ENCODE measurements around the gene IL19. TPM values are rescaled to one million over a fixed set of nuclear protein-coding genes. Genes with fewer than 3 reads are reported as not detected.
"Not testable (repeated sequence)": the region's sequence is repeated elsewhere in the genome, so short reads cannot be mapped to it uniquely, and the experiment has no call there.

The IL19 gene
- total and polyA plus RNA-seq, 2 donors from 2014 or later = 0.41 to 3.6 TPM

DNA sequence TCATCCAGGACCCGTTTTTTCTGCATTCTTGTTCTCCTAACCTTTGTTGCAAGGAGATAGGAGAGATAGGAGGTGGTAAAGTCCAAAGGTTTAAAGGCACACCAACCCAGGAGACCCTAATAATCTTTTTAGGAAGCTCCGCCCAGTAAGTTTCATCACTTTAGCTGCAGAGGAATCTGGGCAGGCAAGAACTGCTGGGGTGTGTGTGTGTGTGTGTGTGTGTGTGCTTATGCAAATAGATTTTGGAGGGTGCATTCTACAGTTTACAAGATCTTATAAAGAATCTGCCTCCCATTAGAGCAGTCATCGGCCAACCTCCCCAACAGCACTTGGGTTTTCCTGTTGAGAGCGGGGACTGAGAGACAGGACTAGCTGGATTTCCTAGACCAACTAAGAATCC is 5.7 kb downstream of the IL19 start:
- FAIRE-seq = no peak
- intact Hi-C loops (cut with DNase I) = no loop called here
- H3K9ac ChIP-seq (ENCODE audit: low read length in 3 of 3) = no peak overlapping the region

DNA sequence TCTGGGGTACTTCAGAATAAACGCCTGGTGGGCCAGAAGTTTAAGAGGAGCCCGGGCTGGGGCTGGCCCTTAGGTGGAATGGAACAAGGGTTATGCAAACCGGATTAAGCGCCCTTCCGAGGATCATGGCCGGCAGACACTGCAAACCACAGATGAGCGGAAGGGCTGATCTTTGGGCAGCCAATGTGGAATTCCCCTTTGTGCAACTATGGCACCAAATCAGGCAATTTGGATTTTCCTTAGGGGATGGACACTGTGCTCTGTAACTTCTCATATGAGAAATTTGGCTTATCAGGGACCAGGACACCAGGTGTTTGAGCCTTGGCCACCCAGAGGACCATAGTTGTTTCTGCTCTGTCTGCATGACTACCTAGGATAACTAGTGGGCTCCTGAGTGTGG is 7.5 kb downstream of the IL19 start:
- FAIRE-seq (no peak), DNase-seq (no peak)
- Histone ChIP-seq H3K9me3 (ENCODE audit: control insufficient read depth in 2 of 3, insufficient read depth in 1 of 3, low read length in 3 of 3) (no peaks in the 10 kb centered on the region), H3K27ac (ENCODE audit: low read depth in 2 of 2, low read length in 2 of 2) (no peak overlapping the region), H3K27me3 (ENCODE audit: control insufficient read depth, insufficient read depth, low read length) (no peaks in the 10 kb centered on the region), H3K4me1 (ENCODE audit: control insufficient read depth in 2 of 3, insufficient read depth in 2 of 3, low read depth in 1 of 3, low read length in 3 of 3) (peaks cover 0 to 2% (median 0%) of the 10 kb centered on the region in 3 donors), H3K9ac (ENCODE audit: low read length in 3 of 3) (no peak overlapping the region), H3K4me3 (ENCODE audit: low read length in 3 of 3) (no peak overlapping the region), H3K36me3 (ENCODE audit: control insufficient read depth in 2 of 3, insufficient read depth in 3 of 3, low read length in 3 of 3) (no peaks in the 10 kb centered on the region)
- TF ChIP-seq, protein P1, sequence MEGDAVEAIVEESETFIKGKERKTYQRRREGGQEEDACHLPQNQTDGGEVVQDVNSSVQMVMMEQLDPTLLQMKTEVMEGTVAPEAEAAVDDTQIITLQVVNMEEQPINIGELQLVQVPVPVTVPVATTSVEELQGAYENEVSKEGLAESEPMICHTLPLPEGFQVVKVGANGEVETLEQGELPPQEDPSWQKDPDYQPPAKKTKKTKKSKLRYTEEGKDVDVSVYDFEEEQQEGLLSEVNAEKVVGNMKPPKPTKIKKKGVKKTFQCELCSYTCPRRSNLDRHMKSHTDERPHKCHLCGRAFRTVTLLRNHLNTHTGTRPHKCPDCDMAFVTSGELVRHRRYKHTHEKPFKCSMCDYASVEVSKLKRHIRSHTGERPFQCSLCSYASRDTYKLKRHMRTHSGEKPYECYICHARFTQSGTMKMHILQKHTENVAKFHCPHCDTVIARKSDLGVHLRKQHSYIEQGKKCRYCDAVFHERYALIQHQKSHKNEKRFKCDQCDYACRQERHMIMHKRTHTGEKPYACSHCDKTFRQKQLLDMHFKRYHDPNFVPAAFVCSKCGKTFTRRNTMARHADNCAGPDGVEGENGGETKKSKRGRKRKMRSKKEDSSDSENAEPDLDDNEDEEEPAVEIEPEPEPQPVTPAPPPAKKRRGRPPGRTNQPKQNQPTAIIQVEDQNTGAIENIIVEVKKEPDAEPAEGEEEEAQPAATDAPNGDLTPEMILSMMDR (IDR thresholded peaks at IDR 0.05; ENCODE audit: borderline replicate concordance, extremely low read depth, insufficient read depth) = no peak
- intact Hi-C loops (cut with DNase I) = no loop called here

More for the DNA sequence above, 5.7 kb downstream of the IL19 start:
- H3K9me3 ChIP-seq (ENCODE audit: control insufficient read depth in 2 of 3, insufficient read depth in 1 of 3, low read length in 3 of 3) = no peaks in the 10 kb centered on the region
- H3K27me3 ChIP-seq (ENCODE audit: control insufficient read depth, insufficient read depth, low read length) = no peaks in the 10 kb centered on the region
- no peak for DNase-seq
- peaks cover 0 to 2% (median 0%) of the 10 kb centered on the region in 3 donors for H3K4me1 ChIP-seq (ENCODE audit: control insufficient read depth in 2 of 3, insufficient read depth in 2 of 3, low read depth in 1 of 3, low read length in 3 of 3)
- H3K36me3 ChIP-seq (ENCODE audit: control insufficient read depth in 2 of 3, insufficient read depth in 3 of 3, low read length in 3 of 3) = no peaks in the 10 kb centered on the region
- TF ChIP-seq, protein P1 (IDR thresholded peaks at IDR 0.05; ENCODE audit: borderline replicate concordance, extremely low read depth, insufficient read depth) = no peak
- H3K4me3 ChIP-seq (ENCODE audit: low read length in 3 of 3) = no peak overlapping the region
- H3K27ac ChIP-seq (ENCODE audit: low read depth in 2 of 2, low read length in 2 of 2) = no peak overlapping the region

DNA sequence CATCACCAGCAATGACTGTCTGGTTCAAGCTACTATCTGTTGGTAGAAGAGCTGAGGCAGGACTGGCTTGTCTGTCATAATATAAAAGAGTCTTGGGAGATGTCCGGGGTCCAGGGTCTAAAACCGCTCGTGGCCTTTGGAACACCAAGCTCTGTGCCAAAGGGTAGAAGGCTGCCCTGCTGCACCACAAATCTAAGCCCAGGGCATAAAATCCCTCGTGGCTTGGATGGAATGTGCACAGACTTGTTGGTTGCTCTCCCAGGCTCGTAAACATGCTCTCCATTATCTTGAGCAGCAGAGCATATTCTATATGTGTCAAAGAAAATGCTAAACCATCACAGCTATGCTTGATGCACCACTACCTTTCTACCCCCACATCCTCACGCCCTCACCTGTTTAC is 8.3 kb downstream of the IL19 start:
- H3K27ac ChIP-seq (ENCODE audit: low read depth in 2 of 2, low read length in 2 of 2); H3K4me1 ChIP-seq (ENCODE audit: control insufficient read depth in 2 of 3, insufficient read depth in 2 of 3, low read depth in 1 of 3, low read length in 3 of 3); H3K4me3 ChIP-seq (ENCODE audit: low read length in 3 of 3); H3K9me3 ChIP-seq (ENCODE audit: control insufficient read depth in 2 of 3, insufficient read depth in 1 of 3, low read length in 3 of 3); H3K36me3 ChIP-seq (ENCODE audit: control insufficient read depth in 2 of 3, insufficient read depth in 3 of 3, low read length in 3 of 3); FAIRE-seq; H3K9ac ChIP-seq (ENCODE audit: low read length in 3 of 3); H3K27me3 ChIP-seq (ENCODE audit: control insufficient read depth, insufficient read depth, low read length); DNase-seq; intact Hi-C loops (cut with DNase I): not testable (repeated sequence)

DNA sequence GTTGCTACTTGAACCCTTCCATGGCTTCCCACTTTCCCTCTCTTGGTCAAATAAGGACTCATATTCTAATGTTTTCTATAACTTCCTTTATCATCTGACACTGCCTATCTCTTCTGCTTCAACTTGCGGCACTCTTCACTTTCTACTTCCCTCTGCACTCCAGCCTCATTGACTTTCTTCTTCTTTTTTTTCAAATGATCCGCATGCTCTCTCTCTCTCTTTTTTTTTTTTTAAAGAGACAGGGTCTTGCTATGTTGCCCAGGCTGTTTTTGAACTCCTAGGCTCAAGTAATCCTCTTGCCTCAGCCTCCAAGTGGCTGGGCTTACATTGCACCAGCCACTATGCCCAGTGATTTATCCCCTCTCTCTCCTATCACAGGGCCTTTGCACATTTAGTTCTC is 9.1 kb downstream of the IL19 start:
- Histone ChIP-seq H3K36me3 (ENCODE audit: control insufficient read depth in 2 of 3, insufficient read depth in 3 of 3, low read length in 3 of 3) (no peaks in the 10 kb centered on the region), H3K9ac (ENCODE audit: low read length in 3 of 3) (no peak overlapping the region), H3K27me3 (ENCODE audit: control insufficient read depth, insufficient read depth, low read length) (no peaks in the 10 kb centered on the region), H3K4me1 (ENCODE audit: control insufficient read depth in 2 of 3, insufficient read depth in 2 of 3, low read depth in 1 of 3, low read length in 3 of 3) (no peaks in the 10 kb centered on the region), H3K4me3 (ENCODE audit: low read length in 3 of 3) (no peak overlapping the region), H3K9me3 (ENCODE audit: control insufficient read depth in 2 of 3, insufficient read depth in 1 of 3, low read length in 3 of 3) (no peaks in the 10 kb centered on the region), H3K27ac (ENCODE audit: low read depth in 2 of 2, low read length in 2 of 2) (no peak overlapping the region)
- TF ChIP-seq, protein P1 (IDR thresholded peaks at IDR 0.05; ENCODE audit: borderline replicate concordance, extremely low read depth, insufficient read depth) = no peak
- FAIRE-seq (no peak), DNase-seq (no peak)
- intact Hi-C loops (cut with DNase I) = no loop called here
